HepG2 (cell line): ENCODE measurements around the gene AGAP3. TPM values are rescaled to one million over a fixed set of nuclear protein-coding genes. Genes with fewer than 3 reads are reported as not detected.

Source experiments
- ATAC-seq: fragments of 200-7000 bp; cut with Tn5 transposase; 3 replicates; pipeline ENCODE4 v1.9.1; 2020; ENCODE audit warnings: mild to moderate bottlenecking, moderate library complexity
- BruUV-seq: library from RNA; stranded (reverse); fragments of 400-500 nt; replicated peaks from 2 replicates; lab custom pipeline; 2021; lab: Mats Ljungman, UMichigan
- CTCF ChIA-PET: fragments of 300-600 bp; formaldehyde crosslinking; extraction: SDS; loops from one replicate; lab custom pipeline; 2021; ENCODE audit warnings: low total read pairs, inconsistent platforms, low intra/inter-chr PET ratio; lab: Yijun Ruan, JAX
- POLR2A ChIA-PET: fragments of 350-600 bp; sonication (Branson Sonifier 250); formaldehyde crosslinking; loops from one replicate; lab custom pipeline; 2020; ENCODE audit warnings: antibody characterized with exemption, inconsistent platforms; lab: Yijun Ruan, JAX
- DNase-seq: peaks from one replicate; pipeline ENCODE4 v3.0.0-alpha.2; 2015; ENCODE audit warnings: low spot score
- FAIRE-seq: peaks from 3 replicates; lab custom pipeline; 2011; peaks lifted over from hg19 to GRCh38; lab: Jason Lieb, UNC
- H2AFZ ChIP-seq: one replicate; pipeline ENCODE4 v1.6.1; 2011; ENCODE audit warnings: low read length, inconsistent platforms
- H3K27ac ChIP-seq: fragments of 300-600 bp; 3 replicates; pipeline ENCODE4 v1.8.0; 2011; ENCODE audit warnings: mixed run types, mild to moderate bottlenecking, mixed read lengths, low read length, inconsistent platforms; ENCODE audit not compliant: insufficient read depth; ENCODE audit errors: extremely low read length
- H3K27me3 ChIP-seq, 2 experiments: fragments of 200-600 bp in 1 of 2; 2 replicates in 1 of 2; 3 replicates in 1 of 2; pipeline versions ENCODE4 v1.6.0 to v1.8.0; 2011; ENCODE audit warnings: low read length in 2 of 2, mild to moderate bottlenecking in 2 of 2, moderate library complexity in 2 of 2, inconsistent platforms in 1 of 2; ENCODE audit not compliant: insufficient read depth in 2 of 2, control insufficient read depth in 1 of 2
- H3K36me3 ChIP-seq, 2 experiments: fragments of 200-600 bp in 1 of 2; replicated peaks in 1 of 2; 2 replicates in 1 of 2; 3 replicates in 1 of 2; pipeline versions ENCODE4 v1.5.1 to v1.8.0; 2011; ENCODE audit warnings: low read length in 2 of 2, inconsistent platforms in 1 of 2; ENCODE audit not compliant: insufficient read depth in 2 of 2, control insufficient read depth in 1 of 2
- H3K4me1 ChIP-seq: 2 replicates; pipeline ENCODE4 v1.5.1; 2012; ENCODE audit warnings: low read length, inconsistent platforms; ENCODE audit not compliant: insufficient read depth
- H3K4me2 ChIP-seq: 2 replicates; pipeline ENCODE4 v1.6.0; 2011; ENCODE audit warnings: low read depth, low read length, inconsistent platforms
- H3K4me3 ChIP-seq, 3 experiments: fragments of 200-600 bp in 1 of 3; sonication (generic), shearing (Covaris generic) in 1 of 3; replicated peaks in 1 of 3; 2 replicates each; pipeline ENCODE4 v1.5.1; 2011 to 2016; ENCODE audit warnings: low read length in 3 of 3, inconsistent platforms in 2 of 3, low read depth in 2 of 3, mild to moderate bottlenecking in 2 of 3, control low read depth in 1 of 3, mixed read lengths in 1 of 3; ENCODE audit not compliant: insufficient read depth in 1 of 3
- H3K79me2 ChIP-seq: one replicate; pipeline ENCODE4 v1.6.1; 2011; ENCODE audit warnings: low read length, inconsistent platforms; ENCODE audit not compliant: insufficient read depth
- H3K9ac ChIP-seq: 2 replicates; pipeline ENCODE4 v1.6.0; 2011; ENCODE audit warnings: mild to moderate bottlenecking, low read depth, low read length, inconsistent platforms; ENCODE audit not compliant: insufficient read depth
- H3K9me3 ChIP-seq: 2 replicates; pipeline ENCODE4 v1.5.1; 2012; ENCODE audit warnings: mild to moderate bottlenecking, low read length
- H4K20me1 ChIP-seq: 2 replicates; pipeline ENCODE4 v1.6.0; 2011; ENCODE audit warnings: inconsistent platforms, mild to moderate bottlenecking, low read length, moderate library complexity; ENCODE audit not compliant: insufficient read depth
- AGO2 ChIP-seq: fragments of 200-400 bp; formaldehyde crosslinking; optimal IDR thresholded peaks from 2 replicates; pipeline ENCODE3; 2017; ENCODE audit warnings: mild to moderate bottlenecking, low read depth, low read length, moderate library complexity
- GZF1 ChIP-seq: sonication (generic); formaldehyde crosslinking; IDR thresholded peaks from 2 replicates; pipeline ENCODE4 v1.5.1; 2020; ENCODE audit warnings: mild to moderate bottlenecking, missing genetic modification reagents
- HMG20A ChIP-seq: IDR thresholded peaks from 2 replicates; pipeline ENCODE4 v1.6.1; 2016; ENCODE audit warnings: borderline replicate concordance
- KAT7 ChIP-seq: IDR thresholded peaks from 2 replicates; pipeline ENCODE4 v1.6.1; 2018; ENCODE audit warnings: borderline replicate concordance, missing compliant biosample characterization
- KDM1A ChIP-seq: IDR thresholded peaks from 2 replicates; pipeline ENCODE4 v1.6.1; 2016; ENCODE audit warnings: missing compliant biosample characterization
- NCOA5 ChIP-seq: sonication (generic); formaldehyde crosslinking; IDR thresholded peaks from 2 replicates; pipeline ENCODE4 v1.4.0; 2020; ENCODE audit warnings: missing genetic modification reagents
- PAF1 ChIP-seq: IDR thresholded peaks from 2 replicates; pipeline ENCODE4 v1.6.1; 2016; ENCODE audit warnings: missing genetic modification reagents, missing compliant biosample characterization
- PAWR ChIP-seq: sonication (generic); formaldehyde crosslinking; IDR thresholded peaks from 2 replicates; pipeline ENCODE4 v1.4.0; 2020; ENCODE audit warnings: missing genetic modification reagents, mild to moderate bottlenecking, borderline replicate concordance
- RAD51 ChIP-seq: fragments of 450-650 bp; IDR thresholded peaks from 2 replicates; pipeline ENCODE4 v1.6.1; 2016; ENCODE audit warnings: borderline replicate concordance
- RFXANK ChIP-seq: IDR thresholded peaks from 2 replicates; pipeline ENCODE4 v1.6.1; 2016
- SRSF1 ChIP-seq: fragments of 200-400 bp; formaldehyde crosslinking; optimal IDR thresholded peaks from 2 replicates; pipeline ENCODE3; 2017; ENCODE audit warnings: mild to moderate bottlenecking, low read depth, low read length, moderate library complexity
- TGIF2 ChIP-seq: IDR thresholded peaks from 2 replicates; pipeline ENCODE4 v1.6.1; 2016; ENCODE audit warnings: control low read depth, missing compliant biosample characterization
- ZIK1 ChIP-seq: sonication (generic); formaldehyde crosslinking; IDR thresholded peaks from 2 replicates; pipeline ENCODE4 v1.5.0; 2020; ENCODE audit warnings: mild to moderate bottlenecking, low read depth, missing genetic modification reagents, borderline replicate concordance
- ZNF282 ChIP-seq: fragments of 450-650 bp; IDR thresholded peaks from 2 replicates; pipeline ENCODE4 v1.6.1; 2018; ENCODE audit not compliant: partially characterized antibody
- ZNF34 ChIP-seq: sonication (generic); formaldehyde crosslinking; IDR thresholded peaks from 2 replicates; pipeline ENCODE4 v1.4.0; 2020; ENCODE audit warnings: mild to moderate bottlenecking, missing genetic modification reagents, borderline replicate concordance
- ZNF367 ChIP-seq: sonication (generic); formaldehyde crosslinking; IDR thresholded peaks from 2 replicates; pipeline ENCODE4 v1.4.0; 2020; ENCODE audit warnings: missing genetic modification reagents, borderline replicate concordance
- ZNF768 ChIP-seq: sonication (generic); formaldehyde crosslinking; IDR thresholded peaks from 2 replicates; pipeline ENCODE4 v1.4.0; 2020; ENCODE audit warnings: missing genetic modification reagents
- ZNF776 ChIP-seq: sonication (generic); formaldehyde crosslinking; IDR thresholded peaks from 2 replicates; pipeline ENCODE4 v1.4.0; 2020; ENCODE audit warnings: mild to moderate bottlenecking, missing genetic modification reagents
- ZSCAN29 ChIP-seq: sonication (generic); formaldehyde crosslinking; conservative IDR thresholded peaks from 2 replicates; pipeline ENCODE4 v1.4.0; 2020; ENCODE audit warnings: mild to moderate bottlenecking, missing genetic modification reagents
- WGBS: methylation state at CpG from one replicate; pipeline ENCODE4 v1.1.6; 2017; ENCODE audit warnings: low lambda C conversion rate; 5-methylcytosine and 5-hydroxymethylcytosine counted together
- in situ Hi-C: cut with HindIII; loops from 2 replicates; pipeline ENCODE4 v1.10.0; 2017; ENCODE audit warnings: low pct_unique_long_range_greater_than_20kb; ENCODE audit not compliant: extremely low pct_ligation_motif_present
- intact Hi-C: fragments of 100-400 bp; cut with micrococcal nuclease; formaldehyde crosslinking; loops from one replicate; pipeline ENCODE4 v1.10.0; 2022; ENCODE audit not compliant: unreplicated experiment
- polyA plus RNA-seq, 8 experiments: library from polyadenylated mRNA; depleted of rRNA in 3 of 8; stranded (reverse) in 7 of 8; unstranded in 1 of 8; fragments of >200 nt; fragmentation: Illumina TruSeq in 4 of 8; extraction: Trizol in 4 of 8; gene quantifications; 2 replicates each; pipeline versions ENCODE4 v1.2.1 to v1.2.3, GENCODE V29; 2011 to 2016; ENCODE audit warnings: low read depth in 4 of 8, missing spikeins in 1 of 8, mixed read lengths in 1 of 8; ENCODE audit not compliant: insufficient read depth in 1 of 8
- total RNA-seq, 5 experiments: library from RNA; depleted of rRNA; stranded (reverse); fragments of >200 nt; fragmentation: Illumina TruSeq; extraction: Trizol; gene quantifications; 2 replicates each; pipeline ENCODE4 v1.2.3, GENCODE V29; 2016; ENCODE audit warnings: low read depth in 1 of 5
- TF ChIP-seq, protein P1 (sequence below): sonication (generic); formaldehyde crosslinking; IDR thresholded peaks from 2 replicates; pipeline ENCODE4 v1.4.0; 2020; ENCODE audit warnings: mild to moderate bottlenecking, low read depth, missing genetic modification reagents

Gene AGAP3
- total and polyA plus RNA-seq, 2 of the 13 experiments (the other 11 are each of a cell fraction or from before 2014, with no cell fraction given), result 31.3 to 61.4 TPM

DNA sequence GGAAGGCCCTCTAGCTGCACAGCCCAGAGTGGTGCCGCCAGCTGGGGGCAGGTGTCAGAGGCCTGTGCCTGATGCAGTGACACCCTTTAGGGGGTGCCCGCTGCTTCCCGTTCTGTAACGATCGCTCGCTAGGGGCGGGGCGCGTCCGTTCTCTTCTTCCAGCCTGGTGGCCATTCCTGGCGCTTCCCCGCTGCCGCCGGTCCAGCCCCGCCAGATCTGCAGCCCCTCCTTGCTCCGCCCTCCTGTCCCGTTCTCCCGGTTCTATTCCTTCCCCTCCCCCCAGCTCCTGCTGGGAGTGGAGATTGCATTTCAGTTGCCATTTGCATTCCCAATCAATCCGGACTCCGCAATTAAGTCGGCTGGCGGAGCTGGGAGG lies 39.2 kb downstream of the AGAP3 start:
- no peaks in the 10 kb centered on the region for H3K79me2 ChIP-seq
- no peak overlapping the region for H2AFZ ChIP-seq
- H3K27ac ChIP-seq, result no peak overlapping the region
- in situ Hi-C loops, result loop anchor here (10.0 kb wide), 1 partner anchor 179 kb away; no protein-coding TSS in a partner anchor
- POLR2A ChIA-PET, result no interaction called here
- H3K4me3 ChIP-seq, result no peak overlapping the region
- ATAC-seq (no peak), FAIRE-seq (no peak), DNase-seq (no peak)
- intact Hi-C loops, result no loop called here
- no TSS peak for BruUV-seq
- H4K20me1 ChIP-seq, result peaks cover 6% of the 10 kb centered on the region; the same call in 1 of the 2 replicates
- CTCF ChIA-PET, result interaction anchor here (3.1 kb wide), 1 partner anchor 47 kb away, joined by 67 read pairs; no protein-coding TSS in a partner anchor
- 93% methylated on average over 22 of the region's 22 CpGs for WGBS
- no peaks in the 10 kb centered on the region for H3K4me1 ChIP-seq
- H3K4me2 ChIP-seq, result no peak overlapping the region
- H3K27me3 ChIP-seq, result no peaks in the 10 kb centered on the region
- TF ChIP-seq RAD51 (no peak), GZF1 (CRISPR knock-in tag) (no peak), AGO2 (no peak), ZNF367 (CRISPR knock-in tag) (no peak), NCOA5 (no peak), RFXANK (no peak), HMG20A (CRISPR knock-in tag) (no peak), TGIF2 (CRISPR knock-in tag) (no peak), SRSF1 (no peak), ZSCAN29 (CRISPR knock-in tag) (no peak), ZNF768 (CRISPR knock-in tag) (no peak), PAF1 (no peak), PAWR (CRISPR knock-in tag) (no peak), KAT7 (CRISPR knock-in tag) (no peak), ZNF282 (no peak), ZNF776 (CRISPR knock-in tag) (no peak), ZNF34 (CRISPR knock-in tag) (no peak), ZIK1 (CRISPR knock-in tag) (no peak), KDM1A (no peak)
- TF ChIP-seq, protein P1, sequence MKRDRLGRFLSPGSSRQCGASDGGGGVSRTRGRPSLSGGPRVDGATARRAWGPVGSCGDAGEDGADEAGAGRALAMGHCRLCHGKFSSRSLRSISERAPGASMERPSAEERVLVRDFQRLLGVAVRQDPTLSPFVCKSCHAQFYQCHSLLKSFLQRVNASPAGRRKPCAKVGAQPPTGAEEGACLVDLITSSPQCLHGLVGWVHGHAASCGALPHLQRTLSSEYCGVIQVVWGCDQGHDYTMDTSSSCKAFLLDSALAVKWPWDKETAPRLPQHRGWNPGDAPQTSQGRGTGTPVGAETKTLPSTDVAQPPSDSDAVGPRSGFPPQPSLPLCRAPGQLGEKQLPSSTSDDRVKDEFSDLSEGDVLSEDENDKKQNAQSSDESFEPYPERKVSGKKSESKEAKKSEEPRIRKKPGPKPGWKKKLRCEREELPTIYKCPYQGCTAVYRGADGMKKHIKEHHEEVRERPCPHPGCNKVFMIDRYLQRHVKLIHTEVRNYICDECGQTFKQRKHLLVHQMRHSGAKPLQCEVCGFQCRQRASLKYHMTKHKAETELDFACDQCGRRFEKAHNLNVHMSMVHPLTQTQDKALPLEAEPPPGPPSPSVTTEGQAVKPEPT (CRISPR knock-in tag), result no peak
- peaks cover 16 to 50% of the 10 kb centered on the region in 2 experiments for H3K36me3 ChIP-seq
- H3K9ac ChIP-seq, result no peak overlapping the region
- no peaks in the 10 kb centered on the region for H3K9me3 ChIP-seq
